HG02973 (cell line): ENCODE measurements around the gene HIBADH.
"Not testable (repeated sequence)": the region's sequence is repeated elsewhere in the genome, so short reads cannot be mapped to it uniquely, and the experiment has no call there.

Experiments
- ATAC-seq: cut with Tn5 transposase; IDR thresholded peaks from one replicate; pipeline ENCODE4 v1.9.1; 2021; ENCODE audit warnings: moderate library complexity; ENCODE audit not compliant: unreplicated experiment

Gene HIBADH

DNA sequence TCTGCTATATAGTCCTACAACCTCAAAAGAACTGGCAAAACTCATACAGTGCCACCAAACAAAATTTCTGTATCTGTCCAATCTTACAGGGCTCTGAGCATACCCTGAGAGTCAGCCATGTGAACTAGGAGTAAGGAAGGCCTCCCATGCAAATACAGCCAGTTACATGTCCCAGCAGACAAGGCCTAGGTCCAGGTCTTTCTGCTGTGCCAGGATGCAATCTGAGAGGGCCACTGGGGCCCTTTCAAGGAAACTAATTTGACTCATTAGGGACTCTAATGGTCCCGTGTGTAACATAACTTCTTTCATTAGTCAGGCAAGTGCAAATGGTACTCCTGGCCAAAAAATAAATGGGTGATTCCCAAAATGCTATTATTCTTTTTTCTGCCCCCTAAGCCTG, 17.9 kb upstream of the HIBADH start:
- no peak for ATAC-seq

DNA sequence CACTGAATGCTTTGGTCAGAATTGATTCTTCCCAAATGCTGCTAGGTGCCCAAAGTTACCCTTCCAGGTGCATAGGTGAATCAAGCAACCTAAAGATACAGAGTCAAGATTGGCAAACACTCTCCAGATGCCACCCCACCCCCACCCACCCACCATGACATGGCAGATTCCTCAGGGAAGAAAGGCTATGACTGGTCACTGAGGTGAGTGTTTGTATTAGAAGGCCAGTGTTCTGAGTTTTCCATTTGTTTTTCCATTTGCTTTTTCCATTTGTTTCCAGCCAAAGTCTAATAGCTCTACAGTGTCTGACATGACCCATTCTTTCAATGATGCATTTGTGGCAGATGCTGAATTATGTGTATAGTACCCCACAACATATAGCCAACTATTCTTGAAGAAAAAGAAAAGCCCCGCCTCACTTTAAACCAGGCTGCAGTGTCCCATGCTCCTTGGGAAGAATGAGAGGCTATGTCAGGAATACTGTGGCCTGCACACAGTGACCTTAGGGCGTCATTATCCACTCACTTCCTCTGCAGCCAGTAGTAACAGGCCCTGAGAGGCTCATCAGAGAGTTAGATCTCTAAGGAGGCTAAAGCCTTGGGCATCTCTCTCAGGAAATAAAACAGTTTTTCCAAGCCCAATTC, 16.1 kb upstream of the HIBADH start:
- no peak for ATAC-seq

DNA sequence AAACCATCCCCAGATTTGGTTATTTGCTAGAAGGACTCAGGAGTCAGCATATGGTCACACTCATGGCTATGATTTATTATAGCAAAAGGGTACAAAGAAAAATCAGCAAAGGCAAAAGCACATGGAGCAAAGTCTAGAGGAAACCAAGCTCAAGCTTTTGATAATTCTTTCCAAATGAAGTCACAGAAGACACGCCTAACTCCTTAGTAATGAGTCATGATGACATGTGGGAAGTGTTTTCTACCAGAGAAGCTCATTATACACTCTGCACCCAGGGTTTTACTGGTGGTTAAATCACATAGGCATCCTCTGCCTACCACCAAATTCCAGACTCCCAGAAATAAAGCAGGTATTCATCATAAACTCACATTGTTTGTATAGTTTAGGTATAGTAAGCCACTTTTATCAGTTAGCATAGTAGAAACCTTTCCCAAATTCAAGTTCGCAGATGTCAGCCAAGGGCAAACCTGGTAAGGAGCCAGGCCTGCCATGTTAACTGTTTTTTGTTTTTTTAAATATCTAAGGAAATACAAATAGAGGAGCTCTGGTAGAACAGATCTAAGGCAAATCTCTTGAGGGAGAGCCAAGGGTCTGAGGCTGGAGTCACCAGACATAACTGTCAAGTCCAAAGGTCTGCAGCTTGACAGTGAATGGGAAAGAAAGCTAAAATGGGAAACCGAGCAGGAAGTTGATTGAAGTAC, 15.4 kb upstream of the HIBADH start:
- no peak for ATAC-seq

DNA sequence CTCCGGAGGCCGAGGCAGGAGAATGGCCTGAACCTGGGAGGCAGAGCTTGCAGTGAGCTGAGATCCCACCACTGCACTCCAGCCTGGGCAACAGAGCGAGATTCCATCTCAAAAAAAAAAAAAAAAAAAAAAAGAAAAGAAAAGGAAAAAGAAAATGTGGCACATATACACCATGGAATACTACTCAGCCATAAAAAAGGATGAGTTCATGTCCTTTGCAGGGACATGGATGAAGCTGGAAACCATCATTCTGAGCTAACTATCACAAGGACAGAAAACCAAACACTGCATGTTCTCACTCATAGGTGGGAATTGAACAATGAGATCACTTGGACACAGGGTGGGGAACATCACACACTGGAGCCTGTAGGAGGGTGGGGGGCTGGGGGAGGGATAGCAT, 11.4 kb upstream of the HIBADH start:
- not testable (repeated sequence) for ATAC-seq

DNA sequence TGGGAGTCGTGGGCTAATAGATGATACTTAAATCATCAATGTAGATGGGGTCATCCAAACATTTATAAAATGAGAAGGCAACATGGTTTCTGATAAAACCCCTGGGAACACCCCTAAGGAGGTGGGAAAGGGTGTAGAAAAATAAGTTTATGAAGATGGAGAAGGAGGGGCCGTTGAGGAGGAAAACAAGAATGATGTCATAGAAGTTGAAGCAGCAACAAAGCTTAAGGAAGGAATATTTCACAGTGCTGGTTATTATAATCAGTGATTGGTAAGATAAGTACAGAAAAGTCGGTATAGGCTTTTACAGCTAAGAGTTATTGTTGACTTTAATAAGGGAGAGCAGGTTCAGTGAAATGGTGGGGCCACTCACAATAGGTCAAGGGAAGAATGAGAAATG, 9.0 kb upstream of the HIBADH start:
- no peak for ATAC-seq

DNA sequence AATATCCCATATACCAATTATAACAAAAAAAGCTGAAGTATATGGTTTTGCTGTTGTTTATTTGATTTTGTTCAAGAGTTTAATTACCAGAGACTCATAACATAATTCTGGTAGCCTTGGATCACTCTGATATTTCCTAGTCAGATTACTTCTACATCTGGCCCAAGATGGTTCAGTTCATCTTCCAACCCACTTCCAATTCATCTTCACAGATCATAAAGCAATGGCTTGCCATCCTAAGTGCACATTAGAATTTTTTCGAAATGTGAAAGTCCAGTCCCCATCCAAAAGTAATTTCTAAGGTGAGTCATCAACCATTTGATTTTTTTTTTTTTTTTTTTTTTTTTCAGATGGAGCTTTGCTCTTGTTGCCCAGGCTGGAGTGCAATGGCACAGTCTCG, 8.0 kb upstream of the HIBADH start:
- ATAC-seq: no peak

DNA sequence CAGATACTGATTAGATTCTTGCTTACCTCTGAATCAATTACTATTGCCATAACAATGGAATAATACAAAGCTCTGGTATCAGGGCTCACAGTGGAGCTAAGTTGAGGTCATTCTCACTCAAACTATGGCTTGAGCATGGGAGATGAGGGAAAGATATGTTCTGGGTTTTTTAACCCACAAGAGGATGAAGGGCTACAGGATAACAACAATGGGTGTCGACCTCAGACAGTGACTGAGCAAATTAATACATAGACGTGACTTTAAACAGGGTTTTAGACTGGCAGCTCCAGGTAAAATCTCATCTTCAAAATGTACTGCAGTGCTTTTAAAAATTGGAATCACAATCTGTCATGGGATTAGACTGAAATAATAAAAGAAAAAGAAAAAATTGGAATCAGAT, 7.5 kb upstream of the HIBADH start:
- no peak for ATAC-seq

DNA sequence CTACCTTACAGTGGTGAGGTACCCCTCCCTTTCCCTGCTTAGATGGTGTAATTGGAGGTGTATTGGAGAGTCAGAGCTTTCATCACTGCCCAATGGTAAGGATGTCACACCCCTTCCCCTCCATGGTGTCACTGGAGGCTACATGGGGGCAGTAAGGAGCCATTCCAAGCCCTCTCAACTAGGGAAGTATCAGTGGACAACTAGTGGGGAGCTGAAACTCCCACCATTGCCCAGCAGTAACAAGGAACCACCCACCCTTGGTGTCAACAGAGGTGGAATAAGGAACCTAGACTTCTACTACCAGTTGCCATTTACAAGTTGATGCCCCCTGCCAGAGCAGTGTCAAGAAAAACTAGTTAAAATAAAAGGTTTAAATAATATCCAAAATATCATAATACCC, 2.8 kb upstream of the HIBADH start:
- no peak for ATAC-seq

DNA sequence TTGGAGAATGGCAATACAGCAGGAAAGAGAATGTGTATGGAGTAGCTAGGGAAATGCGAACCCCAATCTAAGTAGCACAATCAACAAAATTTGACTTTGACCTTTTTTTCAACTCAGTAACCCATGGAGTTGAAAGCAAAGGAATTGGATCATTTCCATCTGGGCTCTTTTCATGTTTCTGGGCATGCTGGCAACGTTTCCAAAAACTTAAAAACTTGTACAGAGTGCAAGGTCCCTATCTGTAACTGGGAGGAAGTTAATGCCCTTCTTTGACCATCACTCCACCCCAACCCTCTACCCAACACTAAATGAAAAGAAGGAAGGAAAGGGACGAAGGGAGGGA, 1.3 kb upstream of the HIBADH start:
- no peak for ATAC-seq

DNA sequence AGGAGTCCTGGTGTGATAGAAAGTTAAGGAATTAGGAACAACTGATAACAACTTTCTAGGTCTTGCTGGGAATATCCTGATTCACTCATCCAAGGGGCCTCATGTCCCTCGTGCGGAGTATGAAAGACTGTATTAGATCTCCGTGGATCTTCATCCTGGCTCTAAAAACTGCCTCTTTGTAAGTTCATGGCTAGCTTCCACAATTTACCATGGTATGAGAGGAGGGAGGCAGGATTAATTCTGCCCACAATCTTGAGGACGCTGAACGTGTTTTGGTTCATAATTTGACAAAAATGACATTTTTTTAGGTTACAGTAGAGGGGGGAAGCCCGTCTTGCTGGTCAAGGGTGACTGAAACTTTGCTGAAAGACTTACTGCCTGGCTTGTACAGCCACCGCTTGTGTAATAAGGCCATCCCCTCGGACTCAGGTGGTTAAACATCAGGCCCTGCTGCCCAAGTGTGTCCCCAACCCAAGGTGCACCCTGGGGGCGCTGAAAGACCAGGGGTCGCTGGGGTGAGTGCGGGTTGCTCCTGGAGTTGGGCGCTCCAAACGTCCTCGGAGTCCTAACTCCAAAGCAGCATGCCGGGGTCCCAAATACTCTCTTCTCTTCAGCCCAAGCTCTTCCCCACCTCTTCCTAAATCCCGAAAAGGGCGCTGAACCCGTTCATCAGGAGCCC, 733 bp downstream of the HIBADH start:
- no peak for ATAC-seq

DNA sequence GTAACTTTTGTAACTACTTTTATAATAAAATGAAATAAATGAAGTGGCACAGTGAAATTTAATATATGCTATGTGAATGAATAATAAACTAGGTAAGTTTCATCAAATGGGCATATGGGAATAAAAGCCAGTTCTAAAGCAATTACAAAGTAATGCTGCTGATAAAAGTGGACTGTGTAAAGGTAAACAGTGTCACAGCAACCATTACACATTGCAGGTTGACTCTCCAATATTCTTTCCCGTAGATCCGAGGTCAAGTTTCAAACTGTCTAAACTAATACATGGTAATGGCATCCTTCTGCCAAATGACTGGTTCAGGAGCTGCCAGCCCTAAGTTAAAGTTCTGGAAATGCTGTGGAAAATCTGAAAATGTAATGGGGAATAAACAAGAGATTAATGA, 6.0 kb downstream of the HIBADH start:
- no peak for ATAC-seq

DNA sequence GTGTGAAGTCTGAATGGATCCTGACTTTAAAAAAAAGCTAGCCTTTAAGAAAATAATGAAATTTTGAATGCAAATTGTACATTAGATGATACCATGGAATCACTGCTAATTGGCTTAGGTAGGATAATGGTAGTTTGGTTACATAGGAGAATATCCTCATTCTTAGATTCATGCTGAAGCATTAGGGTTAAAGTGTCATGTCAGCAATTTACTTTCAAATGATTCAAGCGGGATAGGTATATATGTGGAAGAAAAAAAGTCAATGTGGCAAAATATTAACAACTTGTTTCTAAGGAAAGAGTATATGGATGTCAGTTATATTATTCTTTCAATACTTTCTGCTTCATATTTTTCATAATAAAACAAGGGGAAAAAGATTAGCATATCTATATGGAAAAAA, 7.5 kb downstream of the HIBADH start:
- ATAC-seq: no peak

DNA sequence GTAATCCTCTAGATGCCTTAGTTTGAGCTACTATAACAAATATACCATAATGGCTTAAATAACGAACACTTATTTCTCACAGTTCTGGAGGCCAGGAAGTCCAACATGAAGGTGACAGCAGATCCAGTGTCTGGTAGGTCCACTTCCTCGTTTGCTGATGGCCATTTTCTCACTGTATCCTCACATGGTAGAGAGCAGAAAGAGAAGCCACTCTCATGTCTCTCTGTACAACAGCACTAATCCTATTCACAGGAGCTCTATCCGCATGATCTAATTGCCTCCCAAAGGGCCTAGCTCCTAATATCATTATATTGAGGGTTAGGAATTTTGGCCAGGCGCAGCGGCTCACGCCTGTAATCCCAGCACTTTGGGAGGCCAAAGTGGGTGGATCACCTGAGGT, 10.2 kb downstream of the HIBADH start:
- ATAC-seq: no peak

DNA sequence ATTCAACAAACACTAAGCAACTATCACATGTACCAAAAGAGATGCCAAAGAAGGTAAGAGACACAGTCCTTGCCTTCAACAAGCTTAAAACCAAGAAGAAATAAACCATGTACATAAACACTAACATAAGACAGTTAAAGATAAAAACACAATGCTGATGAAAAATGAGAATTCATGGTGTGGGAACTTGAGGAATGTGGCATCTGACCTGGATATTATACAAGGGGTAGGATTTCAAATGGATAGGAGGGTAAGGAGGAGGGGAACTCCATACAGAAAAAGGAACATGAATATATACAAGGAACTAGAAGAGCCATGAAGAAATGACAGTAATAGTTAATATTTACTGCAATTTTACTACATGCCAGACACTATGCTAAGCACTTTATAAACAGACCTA, 11.0 kb downstream of the HIBADH start:
- no peak for ATAC-seq

DNA sequence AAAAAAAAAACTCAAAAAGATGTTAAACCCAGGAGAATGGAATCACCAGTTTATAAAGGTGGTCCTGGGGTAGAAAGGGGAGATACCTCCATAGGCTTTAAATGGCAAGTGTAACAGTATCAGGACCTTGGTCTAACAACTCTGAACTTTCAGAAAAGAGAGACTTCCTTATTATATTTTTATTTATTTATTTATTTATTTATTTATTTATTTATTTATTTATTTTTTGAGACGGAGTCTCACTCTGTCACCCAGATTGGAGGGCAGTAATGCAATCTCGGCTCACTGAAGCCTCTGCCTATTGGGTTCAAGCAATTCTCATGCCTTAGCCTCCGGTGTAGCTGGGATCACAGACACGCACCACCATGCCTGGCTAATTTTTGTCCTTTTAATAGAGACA, 12.4 kb downstream of the HIBADH start:
- no peak for ATAC-seq

DNA sequence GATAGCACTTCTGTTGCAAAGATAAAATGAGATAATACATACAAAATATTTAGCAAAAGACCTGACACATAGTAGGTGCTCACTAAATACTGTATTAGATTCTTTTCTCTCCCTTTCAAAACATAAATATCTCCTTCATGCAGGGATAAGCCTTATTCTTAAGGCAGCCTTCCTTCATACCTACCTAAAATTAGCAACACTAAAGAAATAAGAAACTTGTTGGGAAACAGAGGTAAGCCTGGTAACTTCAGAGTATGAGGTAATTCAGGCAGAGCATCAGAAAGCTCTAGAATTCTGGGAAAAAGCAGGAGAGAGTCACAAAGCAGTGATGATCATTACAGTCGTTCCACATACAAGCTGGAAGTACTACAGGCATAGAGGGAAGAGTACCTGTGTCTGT, 15.2 kb downstream of the HIBADH start:
- no peak for ATAC-seq

DNA sequence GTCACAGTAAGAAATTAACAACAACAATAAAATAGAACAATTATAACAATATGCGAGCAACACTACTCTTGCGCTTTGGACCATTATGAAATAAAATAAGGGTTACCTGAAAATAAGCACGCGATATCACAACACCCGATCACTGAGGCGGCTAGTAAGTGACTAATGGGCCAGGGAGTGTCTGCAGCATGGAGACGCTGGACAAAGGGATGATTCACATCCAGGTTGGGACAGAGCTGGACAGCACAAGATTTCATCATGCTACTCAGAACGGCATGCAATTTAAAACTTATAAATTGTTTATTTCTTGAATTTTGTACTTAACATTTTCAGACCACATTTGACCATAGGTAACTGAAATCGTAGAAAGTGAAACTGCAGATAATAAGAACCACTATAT, 15.6 kb downstream of the HIBADH start:
- ATAC-seq: no peak

DNA sequence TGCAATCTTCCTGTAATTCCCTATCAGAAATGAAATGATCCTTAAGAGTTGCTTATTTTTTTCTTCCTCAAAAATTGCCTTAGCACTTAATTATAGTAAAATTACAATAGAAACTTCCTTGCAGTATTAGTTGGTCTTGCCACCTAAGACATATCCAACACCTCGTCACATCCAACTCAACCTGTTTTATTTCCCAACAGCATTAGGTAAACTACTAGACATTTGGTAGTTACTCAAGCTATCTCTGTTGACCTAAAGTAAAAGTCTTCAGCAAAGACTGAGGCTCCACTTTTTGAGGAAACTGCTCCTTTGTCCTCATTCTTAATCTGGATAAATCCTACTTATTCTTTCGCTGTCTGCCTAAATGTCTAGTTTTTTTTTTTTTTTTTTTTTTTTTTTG, 20.4 kb downstream of the HIBADH start:
- ATAC-seq: no peak

DNA sequence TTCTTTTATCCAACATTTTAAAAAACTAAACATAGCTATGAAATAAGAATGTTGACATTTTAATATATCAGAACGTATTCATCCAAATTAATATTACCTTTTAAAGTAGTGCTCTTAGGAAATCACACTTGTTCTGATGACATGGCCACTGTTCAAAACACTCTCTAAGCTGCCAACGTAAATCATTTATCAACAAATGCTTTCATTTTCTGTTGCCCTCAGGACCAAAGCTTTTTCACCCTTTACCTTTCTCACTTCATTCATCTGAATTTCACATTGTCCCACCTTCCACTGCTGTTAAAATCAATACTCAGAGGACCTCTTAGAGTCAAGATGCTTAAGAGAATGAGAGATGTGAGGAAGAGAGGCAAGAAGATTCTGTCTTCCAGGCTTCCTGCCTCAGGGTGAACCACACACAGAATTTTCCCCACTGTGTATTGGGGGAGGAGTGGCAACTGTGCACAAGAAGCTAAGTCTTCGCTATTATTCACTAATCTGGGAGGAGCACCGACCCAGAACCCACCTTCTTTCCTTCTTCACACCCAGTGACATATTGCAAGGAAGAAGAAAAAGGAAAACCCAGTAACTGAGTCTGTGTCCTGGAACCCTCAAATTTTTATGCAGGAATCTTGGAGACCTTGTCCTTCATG, 21.0 kb downstream of the HIBADH start:
- no peak for ATAC-seq

DNA sequence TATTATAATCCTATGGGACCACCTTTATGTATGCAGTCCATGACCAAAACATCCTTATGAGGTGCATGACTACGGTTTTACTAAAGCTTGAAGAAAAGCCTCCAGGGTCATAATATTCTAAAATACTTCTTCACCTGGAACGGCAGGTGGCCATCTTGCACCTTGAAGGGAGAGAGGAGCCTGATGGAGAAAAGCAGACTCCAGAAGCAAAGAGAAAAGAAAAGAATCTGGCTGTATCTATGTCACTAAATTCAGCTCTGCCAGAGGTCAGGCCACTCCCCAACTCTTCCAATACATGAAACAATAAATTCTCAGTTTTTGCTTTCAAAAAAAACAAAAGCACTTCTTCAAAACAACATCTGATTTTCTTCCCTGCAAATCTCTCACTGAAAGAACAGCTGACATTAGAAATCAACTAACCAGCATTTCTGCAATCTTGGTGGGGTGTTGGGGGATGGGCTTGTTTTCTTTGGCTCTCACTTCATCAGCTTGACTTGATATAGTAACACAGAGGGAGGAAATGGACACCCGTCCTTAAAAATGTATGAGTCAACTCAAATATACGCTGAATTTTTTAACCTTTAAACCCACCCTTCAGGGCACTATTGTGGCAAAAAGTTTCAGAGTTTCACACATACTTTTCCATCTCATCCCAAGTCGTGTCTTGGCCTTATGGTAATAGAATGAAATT, 21.7 kb downstream of the HIBADH start:
- no peak for ATAC-seq

DNA sequence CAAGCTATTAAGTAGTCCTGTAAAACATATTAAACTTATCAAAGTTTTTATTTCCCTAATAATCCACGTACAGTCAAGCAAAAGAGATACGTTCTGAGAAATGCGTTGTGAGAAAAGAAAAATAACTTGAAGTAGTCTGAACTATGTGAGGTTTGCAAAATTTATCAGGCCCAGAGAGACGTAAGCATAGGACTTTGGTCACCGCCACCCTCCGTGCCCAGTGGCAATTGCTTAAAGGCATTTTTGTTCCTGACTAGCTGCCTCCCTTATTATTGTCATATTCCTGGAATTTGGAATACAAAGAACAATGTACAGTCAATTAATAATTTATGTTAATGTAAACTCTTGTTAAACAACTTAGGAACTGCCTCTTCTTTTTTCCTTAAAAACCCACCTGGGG, 22.8 kb downstream of the HIBADH start:
- ATAC-seq: no peak
